Measurements from ENCODE around the gene LRRC8D. TPM values are rescaled to one million over a fixed set of nuclear protein-coding genes. Genes with fewer than 3 reads are reported as not detected.

LRRC8D gene
- total RNA-seq, 4 donors from 2014 or later, result 8.7 to 19.1 (median 10.9) TPM

- WGBS, 2 donors, result 51 to 59% methylated on average over 17 of the region's 17 CpGs
- no peaks in the 10 kb centered on the region for H3K36me3 ChIP-seq
Measured at GRCh38 chr1:89822109-89822962, 1.5 kb downstream of the LRRC8D start.

GRCh38 chr1:89822999-89823628 lies 2.3 kb downstream of the LRRC8D start:
- whole genome bisulfite sequencing, 2 donors, result 77 to 81% methylated on average over 4 of the region's 4 CpGs
- Histone ChIP-seq H3K4me3 (no peak overlapping the region), H3K27ac (no peak overlapping the region), H3K9me3 (no peaks in the 10 kb centered on the region), H3K4me1 (peaks cover 0 to 31% (median 9%) of the 10 kb centered on the region in 3 donors), H3K27me3 (no peaks in the 10 kb centered on the region), H3K36me3 (no peaks in the 10 kb centered on the region)
- DNase-seq, result no peak
- TF ChIP-seq POLR2A (IDR thresholded peaks at IDR 0.05), result no peak
- no peak for TF ChIP-seq CTCF (IDR thresholded peaks at IDR 0.05)
- intact Hi-C loops (cut with DNase I), result no loop called here

More at GRCh38 chr1:89822109-89822962, 1.5 kb downstream of the LRRC8D start:
- Histone ChIP-seq H3K4me3 (peak overlapping the region; percentile 64 to 97 (median 96)), H3K27ac (peak overlapping the region in 3 of 4 donors; percentile 56 to 88 (median 87)), H3K4me1 (peaks cover 0 to 31% (median 9%) of the 10 kb centered on the region in 3 donors), H3K27me3 (no peaks in the 10 kb centered on the region), H3K9me3 (no peaks in the 10 kb centered on the region)
- TF ChIP-seq CTCF (IDR thresholded peaks at IDR 0.05), result no peak
- TF ChIP-seq POLR2A (IDR thresholded peaks at IDR 0.05), result no peak
- DNase-seq, result no peak
- intact Hi-C loops (cut with DNase I), result no loop called here

GRCh38 chr1:89823679-89824292 lies 3.0 kb downstream of the LRRC8D start:
- Histone ChIP-seq H3K4me3 (no peak overlapping the region), H3K27ac (no peak overlapping the region), H3K36me3 (no peaks in the 10 kb centered on the region), H3K9me3 (no peaks in the 10 kb centered on the region), H3K4me1 (peaks cover 0 to 31% (median 9%) of the 10 kb centered on the region in 3 donors), H3K27me3 (no peaks in the 10 kb centered on the region)
- TF ChIP-seq POLR2A (IDR thresholded peaks at IDR 0.05), result no peak
- TF ChIP-seq CTCF (IDR thresholded peaks at IDR 0.05), result no peak
- WGBS, 2 donors, result 74 to 89% methylated on average over 5 to 6 of the region's 6 CpGs
- intact Hi-C loops (cut with DNase I), result no loop called here
- DNase-seq, result no peak

GRCh38 chr1:89826594-89826993 lies 5.8 kb downstream of the LRRC8D start:
- DNase-seq, result no peak
- Histone ChIP-seq H3K4me1 (peaks cover 0 to 16% (median 5%) of the 10 kb centered on the region in 3 donors), H3K36me3 (no peaks in the 10 kb centered on the region), H3K27ac (no peak overlapping the region), H3K4me3 (no peak overlapping the region), H3K9me3 (no peaks in the 10 kb centered on the region), H3K27me3 (no peaks in the 10 kb centered on the region)
- 22 to 37% methylated on average over 3 of the region's 3 CpGs for WGBS, 2 donors
- TF ChIP-seq POLR2A (IDR thresholded peaks at IDR 0.05) (no peak), CTCF (IDR thresholded peaks at IDR 0.05) (no peak)
- intact Hi-C loops (cut with DNase I), result no loop called here

GRCh38 chr1:89827330-89827729 lies 6.5 kb downstream of the LRRC8D start:
- peaks cover 0 to 9% (median 0%) of the 10 kb centered on the region in 3 donors for H3K4me1 ChIP-seq
- no peaks in the 10 kb centered on the region for H3K27me3 ChIP-seq
- DNase-seq, result no peak
- intact Hi-C loops (cut with DNase I), result no loop called here
- no peak overlapping the region for H3K27ac ChIP-seq
- H3K4me3 ChIP-seq, result no peak overlapping the region
- 94 to 95% methylated on average over 3 of the region's 3 CpGs for WGBS, 2 donors
- no peaks in the 10 kb centered on the region for H3K9me3 ChIP-seq
- no peaks in the 10 kb centered on the region for H3K36me3 ChIP-seq
- no peak for TF ChIP-seq POLR2A (IDR thresholded peaks at IDR 0.05)
- no peak for TF ChIP-seq CTCF (IDR thresholded peaks at IDR 0.05)

Measured in esophagus squamous epithelium (tissue), 5 donors.